Fibroblast of skin of right quadriceps (primary cell): ENCODE data around the gene CHTF18.
"Not testable (repeated sequence)": the region's sequence is repeated elsewhere in the genome, so short reads cannot be mapped to it uniquely, and the experiment has no call there.

Experiments
- DNase-seq: peaks from one replicate; pipeline ENCODE4 v3.0.0-alpha.2; 2013

Gene CHTF18

DNA sequence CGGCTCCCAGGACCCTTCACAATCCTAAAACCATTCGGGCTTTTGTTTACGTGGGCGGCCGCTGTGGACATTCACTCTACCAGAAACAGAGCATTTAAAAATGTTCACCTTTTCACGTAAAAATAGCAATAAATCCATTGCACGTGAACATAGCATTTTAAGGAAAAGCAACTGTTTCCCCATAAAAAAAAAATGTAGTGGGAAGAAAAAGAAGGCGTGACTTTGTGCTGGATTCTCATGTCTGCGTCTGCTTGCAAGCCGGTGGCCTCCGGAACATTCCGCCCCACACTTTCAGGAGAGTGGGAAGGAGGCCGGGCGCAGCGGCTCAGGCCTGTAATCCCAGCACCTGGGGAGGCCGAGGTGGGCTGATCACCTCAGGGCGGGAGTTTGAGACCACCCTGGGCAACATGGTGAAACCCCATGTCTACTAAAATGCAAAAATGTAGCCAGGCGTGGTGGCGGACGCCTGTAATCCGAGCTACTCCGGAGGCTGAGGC is 25.5 kb downstream of the CHTF18 start:
- DNase-seq = no peak

DNA sequence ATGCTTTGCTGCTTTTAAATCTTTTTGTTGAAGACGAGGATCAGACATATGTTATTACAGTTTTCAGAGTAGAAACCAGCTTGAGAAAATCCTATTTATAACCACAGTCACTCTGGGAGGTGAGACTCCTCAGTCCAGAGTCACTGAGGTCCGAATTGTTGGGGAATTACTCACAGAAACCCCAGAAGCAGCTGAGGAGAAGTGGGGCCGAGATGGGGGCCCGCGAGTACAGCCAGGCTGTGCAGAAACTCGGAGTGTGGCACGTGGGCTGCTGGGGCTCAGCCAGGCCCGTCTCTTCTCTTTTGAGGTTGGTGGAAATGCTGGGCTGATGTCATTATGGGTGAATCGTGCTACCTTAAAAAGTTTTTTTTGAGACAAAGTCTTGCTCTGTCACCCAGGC is 26.6 kb downstream of the CHTF18 start:
- DNase-seq = peak; percentile 56

DNA sequence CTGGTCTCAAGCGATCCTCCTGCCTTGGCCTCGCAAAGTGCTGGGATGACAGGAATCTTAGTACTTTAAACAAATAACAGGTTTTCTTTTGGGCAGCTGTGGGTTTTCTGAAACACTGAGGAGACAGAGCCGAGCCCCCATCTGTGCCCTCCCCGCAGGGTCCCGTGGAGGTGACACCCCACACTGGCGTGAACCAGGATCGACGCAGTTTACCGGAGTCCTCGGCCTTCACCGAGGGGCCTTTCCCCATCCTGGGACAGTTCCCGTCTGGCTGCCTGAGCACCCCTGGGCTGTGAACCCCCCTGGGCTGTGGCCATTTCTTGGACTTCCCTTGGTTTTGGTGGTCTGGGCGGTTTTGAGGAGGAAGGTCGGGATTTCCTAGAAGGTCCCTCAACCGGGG is 27.4 kb downstream of the CHTF18 start:
- DNase-seq = no peak

DNA sequence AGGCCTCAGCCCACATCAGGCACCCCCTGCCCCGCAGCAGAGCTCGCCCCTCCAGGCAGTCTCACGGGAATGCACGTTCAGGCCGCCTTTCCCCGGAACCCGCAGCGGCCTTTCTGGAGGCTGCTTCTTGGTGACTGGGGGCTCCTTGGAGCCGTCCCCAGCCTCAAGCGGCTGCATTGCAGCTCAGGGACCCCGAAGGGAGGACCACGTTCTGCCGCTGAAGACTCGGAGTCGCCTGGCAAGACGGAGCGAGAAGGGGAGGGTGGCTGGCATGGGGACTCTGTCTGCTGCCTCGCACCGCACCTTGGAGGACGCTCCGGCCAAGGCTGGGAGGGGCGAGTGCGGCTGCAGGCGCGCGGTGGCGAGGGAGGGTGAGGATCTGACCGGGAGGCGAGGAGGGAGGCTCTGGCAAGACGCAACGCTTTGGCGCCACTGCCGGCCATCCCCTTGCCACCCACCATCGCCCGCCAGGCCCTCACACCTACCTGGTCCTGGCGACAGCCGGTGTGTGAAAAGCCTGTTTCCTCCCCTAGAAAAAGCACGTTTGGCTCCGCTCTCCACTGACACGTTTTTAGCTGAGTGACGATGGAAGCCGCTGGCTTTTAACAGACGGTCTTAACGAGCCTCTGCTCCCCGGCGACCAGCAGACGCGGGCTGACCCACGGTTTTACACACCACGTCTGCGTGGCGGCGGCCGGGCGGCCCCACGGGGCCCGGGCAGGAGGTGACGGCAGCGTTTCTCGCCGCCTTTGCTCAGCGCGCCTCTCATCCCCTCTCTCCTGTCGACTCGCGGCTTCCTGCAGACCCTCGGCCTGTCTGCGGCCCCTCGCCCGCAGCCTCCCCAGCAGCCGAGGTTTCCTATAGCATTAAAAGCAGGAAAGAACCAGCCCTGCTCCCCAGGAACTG is 28.8 kb downstream of the CHTF18 start:
- no peak for DNase-seq

DNA sequence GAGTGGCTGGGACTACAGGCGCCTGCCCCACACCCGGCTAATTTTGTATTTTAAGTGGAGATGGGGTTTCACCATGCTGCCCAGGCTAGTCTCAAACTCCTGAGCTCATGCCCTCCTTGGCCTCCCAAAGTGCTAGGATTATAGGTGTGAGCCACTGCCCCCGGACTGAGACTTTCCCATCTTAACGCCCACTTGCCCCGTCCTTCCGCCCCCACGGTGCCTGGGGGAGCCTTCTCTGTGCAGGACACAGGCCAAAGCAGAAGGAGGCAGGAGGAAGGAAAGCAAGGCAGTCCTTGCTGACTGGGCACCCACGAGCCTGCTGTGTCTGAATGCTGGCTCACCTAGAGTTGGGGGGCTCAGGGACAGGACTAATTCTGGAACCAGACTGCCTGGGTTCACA is 29.7 kb downstream of the CHTF18 start:
- DNase-seq = no peak

DNA sequence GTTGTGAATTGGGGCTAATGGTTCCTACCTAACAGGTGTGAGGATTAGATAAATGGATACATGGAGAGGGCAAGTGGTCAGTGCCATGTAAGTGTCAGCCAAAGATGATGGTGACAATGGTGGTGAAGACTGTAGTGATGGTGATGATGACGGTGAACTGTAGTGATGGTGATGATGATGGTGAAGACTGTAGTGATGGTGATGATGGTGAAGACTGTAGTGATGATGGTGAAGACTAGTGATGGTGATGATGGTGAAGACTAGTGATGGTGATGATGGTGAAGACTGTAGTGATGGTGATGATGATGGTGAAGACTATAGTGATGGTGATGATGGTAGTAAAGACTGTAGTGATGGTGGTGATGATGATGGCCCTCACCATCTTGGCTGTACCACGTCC is 30.2 kb downstream of the CHTF18 start:
- DNase-seq = no peak

DNA sequence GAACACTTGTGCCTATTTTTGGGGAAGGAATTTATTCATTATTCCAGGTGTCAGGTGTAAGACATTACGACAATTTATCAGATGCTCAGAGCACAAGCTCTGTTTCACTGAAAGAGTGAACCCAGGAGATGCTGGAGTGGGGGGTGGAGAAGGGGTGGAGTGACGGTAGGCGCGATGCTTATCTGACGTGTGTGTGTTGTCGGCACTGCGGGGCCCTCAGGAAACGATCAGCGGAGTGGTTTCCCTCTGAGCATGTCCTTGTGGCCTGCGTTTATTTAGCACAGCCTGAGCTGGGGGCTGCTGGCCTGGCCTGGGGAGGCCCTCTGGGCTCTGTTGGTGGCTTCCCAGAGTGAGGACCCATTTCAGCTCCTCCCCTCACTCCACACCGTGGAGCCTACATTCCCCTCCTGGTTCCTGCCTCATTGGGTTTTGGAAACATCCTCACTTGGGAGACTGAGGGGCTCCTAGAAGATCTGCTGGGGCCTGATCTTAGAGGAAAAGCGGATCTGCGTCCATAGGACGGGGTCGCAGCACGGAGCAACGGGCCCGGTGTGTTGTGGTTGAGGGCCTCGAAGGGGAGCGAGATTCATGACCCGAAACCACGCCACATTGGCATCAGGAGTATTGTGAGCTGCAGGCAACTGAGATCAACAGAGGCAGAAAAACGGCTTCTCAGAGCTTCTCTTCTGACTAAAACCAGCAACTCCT is 31.1 kb downstream of the CHTF18 start:
- no peak for DNase-seq

DNA sequence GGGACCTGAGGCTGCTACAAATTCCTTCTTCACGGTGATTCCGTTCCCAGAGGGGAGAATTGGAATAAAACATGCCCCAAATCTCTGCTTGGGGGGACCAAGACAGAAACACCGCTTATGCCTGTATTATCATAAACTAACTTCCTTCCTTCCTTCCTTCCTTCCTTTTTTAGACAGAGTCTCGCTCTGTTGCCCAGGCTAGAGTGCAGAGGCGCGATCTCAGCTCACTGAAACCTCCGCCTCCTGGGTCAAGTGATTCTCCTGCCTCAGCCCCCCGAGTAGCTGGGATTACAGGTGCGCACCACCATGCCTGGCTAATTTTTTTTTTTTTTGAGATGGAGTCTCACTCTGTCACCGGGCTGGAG is 31.6 kb downstream of the CHTF18 start:
- not testable (repeated sequence) for DNase-seq

GRCh38 chr16:820748-821147 is 32.3 kb downstream of the CHTF18 start:
- no peak for DNase-seq

GRCh38 chr16:821751-822150 is 33.3 kb downstream of the CHTF18 start:
- DNase-seq = no peak

DNA sequence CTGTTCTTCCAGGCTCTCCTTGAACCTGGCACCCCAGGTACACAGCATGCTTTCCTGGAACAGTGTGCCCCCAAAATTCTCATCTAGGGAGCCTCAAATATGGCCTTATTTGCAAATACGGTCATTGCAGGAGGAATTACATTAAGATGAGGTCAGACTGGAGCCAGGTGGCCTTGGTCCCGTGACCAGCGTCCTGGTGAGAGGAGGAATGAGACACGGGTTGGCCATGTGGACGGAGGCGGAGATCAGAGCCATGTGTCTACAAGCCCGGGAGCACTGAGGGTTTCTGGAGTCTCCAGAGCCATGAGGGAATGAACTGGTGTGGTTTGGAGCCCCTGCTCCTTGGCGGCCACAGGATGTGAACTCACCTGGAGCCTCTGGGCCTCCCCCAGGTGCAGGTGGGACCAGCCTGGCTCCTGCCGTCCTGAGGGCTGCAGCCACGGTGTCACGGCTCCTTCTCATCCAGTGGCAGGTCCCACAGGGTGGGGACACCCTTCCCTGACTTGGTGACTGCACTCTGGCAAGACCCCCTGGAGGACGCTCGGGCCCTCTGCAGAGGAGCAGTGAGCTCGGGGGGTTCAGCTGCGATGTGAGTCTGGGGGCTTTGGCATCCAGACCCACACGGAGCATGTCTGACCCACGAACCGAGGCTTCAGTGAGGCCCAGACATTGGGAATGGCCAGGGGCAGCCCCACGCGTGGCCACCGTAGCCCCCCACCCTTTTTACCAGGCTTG is 33.9 kb downstream of the CHTF18 start:
- no peak for DNase-seq

- no peak for DNase-seq
These were observed 34.5 kb downstream of the CHTF18 start for GRCh38 chr16:822909-823297.

DNA sequence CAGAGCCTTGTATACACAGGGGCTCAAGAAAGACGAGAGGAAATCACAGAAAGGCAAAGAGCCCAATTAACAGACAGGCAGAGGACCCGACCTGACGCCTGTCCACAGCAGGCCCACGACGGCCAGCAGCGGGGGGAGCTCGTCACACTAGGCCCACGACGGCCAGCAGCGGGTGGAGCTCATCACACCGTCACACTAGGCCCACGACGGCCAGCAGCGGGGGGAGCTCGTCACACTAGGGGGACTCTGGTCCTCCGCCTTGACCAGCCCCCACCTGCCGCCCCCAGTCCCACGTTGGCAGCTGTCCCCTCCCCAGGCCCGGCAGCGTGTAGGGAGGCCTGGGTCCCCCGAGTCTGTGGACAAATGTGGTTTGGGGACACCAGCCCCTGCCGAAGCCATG is 35.8 kb downstream of the CHTF18 start:
- DNase-seq = no peak

DNA sequence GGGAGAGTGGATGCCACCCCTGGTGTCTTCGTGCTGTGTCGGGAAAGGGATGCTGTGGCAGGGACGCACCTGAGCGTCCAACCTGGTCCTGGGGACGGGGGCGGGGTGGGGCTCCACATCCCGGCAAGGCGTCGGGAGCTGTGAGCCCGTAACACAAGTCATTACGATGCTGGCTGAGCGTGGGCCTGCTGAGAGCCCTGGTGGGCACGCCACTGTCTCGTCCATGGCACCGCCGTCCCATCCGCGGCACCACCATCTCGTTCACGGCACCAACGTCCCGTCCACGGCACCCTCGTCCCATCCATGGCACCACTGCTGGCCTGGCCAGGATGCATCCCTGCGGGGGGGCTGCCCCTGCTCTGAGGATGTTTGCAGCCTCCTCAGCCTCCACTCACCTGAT is 36.2 kb downstream of the CHTF18 start:
- no peak for DNase-seq

DNA sequence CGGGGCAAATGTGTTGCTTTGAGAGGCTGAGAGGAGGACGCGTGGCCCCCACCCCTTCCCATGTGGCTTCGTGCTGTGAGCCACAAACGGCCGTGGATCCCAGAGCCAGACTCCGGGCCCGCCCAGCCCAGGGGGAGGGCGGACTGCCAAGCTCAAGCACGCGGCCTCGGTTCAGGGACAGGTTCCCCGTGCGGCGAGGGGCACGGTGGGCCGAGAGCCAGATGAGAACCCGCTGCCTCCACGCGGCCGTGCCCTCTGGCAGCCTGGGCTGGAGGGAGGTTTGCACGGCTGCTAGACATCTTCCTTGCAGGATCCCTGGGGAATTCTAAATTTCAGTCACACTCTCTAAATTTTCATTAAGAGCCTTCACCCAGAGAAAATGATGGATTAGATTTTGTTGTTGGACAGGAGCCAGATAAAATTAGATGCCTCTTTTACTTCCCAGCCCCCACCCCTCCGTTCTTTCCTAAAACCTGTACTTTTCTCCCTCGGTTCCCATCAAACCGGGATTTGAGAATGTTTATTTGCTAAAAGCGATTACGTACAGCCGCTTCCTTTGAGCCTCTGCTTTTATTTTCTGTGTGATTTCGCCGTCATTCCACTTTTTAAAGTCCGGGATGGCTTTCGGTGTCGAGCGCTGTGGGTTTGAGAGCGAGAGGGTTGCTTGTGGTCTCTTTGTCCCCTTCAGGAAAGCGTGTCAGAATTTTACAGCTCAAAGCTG is 37.1 kb downstream of the CHTF18 start:
- DNase-seq = no peak

DNA sequence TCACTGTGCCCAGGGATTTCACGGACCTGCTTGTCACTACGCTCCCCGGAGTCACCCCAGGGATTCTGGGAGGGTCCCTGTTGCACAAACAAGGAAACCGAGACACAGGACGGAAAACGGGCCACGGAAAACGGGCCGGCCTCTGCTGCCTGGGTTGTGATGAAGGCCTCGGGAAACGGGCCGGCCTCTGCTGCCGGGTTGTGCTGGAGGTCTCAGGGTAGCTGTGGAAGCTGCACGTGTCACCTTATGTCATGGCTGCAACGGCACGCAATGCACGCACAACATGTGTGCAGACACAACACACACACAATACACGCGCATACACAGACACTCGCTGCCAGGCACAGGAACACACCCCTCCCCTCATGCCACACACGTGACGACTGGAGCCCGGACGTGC is 39.1 kb downstream of the CHTF18 start:
- DNase-seq = no peak

- DNase-seq = no peak
These were observed 40.5 kb downstream of the CHTF18 start for GRCh38 chr16:828891-829290.

DNA sequence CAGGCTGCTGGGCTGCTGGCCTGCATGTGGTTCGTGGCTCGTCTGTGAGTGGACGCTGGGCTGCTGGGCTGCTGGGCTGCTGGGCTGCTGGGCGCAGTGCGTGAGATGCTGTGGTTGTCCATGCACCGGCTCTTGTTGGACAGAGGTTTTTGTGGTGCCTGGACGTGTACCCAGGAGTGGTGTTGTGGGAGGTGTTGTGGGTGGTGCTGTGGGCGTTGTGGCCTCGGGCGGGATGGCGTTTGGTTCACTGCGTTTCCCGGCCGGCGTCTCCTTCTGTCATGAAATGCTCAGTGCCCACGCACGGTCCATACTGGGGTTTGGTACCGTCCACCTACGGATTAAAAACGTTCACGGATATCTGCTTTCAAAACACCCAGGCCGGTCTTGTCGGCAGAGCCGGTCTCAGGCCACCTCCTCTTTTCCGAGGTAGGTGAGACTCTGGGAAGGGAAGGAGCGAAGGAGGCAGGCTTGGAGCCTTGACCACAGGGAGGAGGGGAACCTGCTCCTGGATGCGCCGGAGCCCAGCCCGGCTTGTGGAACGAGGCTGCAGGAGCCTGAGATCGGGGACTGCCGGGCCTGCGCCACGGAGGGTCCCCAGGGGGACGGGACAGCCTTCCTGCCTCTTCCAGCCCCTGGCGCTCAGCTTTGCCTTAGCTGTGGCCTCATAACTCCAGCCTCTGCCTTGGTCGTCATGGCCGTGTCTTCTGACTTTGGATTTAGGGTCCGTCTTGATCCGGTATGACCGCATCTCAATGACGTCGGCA is 41.9 kb downstream of the CHTF18 start:
- DNase-seq = no peak

DNA sequence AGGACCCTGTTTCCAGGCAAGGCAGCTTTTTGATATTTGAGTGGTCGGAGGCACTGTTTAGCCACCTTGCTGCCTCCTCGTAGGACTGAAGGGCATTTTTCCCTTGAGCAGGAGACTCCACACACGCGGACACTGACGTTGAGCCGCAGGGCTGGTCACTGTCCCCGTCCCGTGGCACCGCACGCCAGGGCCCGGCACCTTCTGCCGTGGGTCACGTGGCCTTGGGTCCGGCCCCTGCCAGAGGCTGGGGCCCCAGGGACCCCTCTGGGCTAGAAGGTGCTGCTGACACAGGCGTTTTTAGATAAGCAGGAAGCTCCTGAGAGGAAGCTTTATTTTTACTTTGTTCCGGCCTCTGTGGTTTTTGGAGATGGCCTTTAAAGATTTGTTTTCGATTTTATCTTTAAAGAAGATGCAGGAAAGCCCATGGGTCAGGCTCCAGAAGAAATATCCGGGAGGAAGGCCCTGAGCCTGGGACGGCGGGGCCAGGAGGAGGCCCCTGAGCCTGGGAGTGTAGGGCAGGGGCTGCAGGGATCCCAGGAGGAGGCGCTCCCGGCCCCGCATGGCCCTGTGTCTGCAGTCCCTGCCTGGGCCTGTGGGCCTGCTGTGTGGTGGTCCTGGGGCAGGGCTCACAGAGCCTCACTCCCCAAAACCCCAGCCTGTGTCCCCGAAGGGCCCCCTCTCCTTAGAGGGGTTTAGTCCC is 42.6 kb downstream of the CHTF18 start:
- no peak for DNase-seq

DNA sequence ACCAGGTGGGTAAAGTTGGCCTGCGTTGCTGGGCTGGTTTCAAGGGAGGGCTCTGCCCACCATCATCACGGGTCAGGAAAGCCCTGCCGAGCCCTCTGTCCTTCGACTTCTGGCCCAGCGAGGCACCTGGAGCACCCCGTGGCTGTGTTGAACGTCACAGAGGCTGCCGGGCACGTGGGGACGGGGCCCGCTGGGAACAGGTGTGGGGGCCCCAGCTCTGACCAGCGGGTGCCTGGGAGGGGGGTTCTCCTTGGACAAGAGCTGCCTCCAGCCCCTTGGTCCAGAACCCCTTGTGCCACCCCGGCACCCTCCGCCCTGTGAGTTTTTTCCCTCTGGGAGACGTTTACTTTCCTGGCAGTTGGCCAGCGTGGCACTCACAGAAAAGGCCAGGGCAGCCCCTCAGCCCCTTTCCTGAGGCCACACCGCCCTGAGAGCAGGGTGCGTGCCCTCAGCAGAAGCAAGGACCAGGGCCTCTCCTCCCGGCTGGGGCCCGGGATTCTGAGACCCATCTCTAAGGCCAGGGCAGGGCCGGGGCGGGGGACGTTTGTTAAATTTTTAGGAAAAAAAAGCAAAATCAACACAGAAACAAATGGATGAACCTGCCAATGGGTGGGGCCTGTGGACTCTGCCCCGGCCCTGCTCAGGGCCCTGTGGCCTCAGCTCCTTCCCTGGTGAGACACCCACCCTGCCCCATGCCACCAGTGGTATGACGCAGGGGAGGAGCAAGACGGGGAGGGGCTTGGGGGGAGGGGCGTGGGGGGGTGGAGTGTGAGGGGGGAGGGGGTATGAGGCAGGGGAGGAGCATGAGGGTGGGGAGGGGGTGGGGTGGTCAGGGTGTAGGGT is 43.4 kb downstream of the CHTF18 start:
- DNase-seq = no peak
